Glomerular endothelial cell (primary cell): ENCODE data around the gene CDKN2C. TPM values are rescaled to one million over a fixed set of nuclear protein-coding genes. Genes with fewer than 3 reads are reported as not detected.
"Not testable (repeated sequence)": the region's sequence is repeated elsewhere in the genome, so short reads cannot be mapped to it uniquely, and the experiment has no call there.

Experiments used
- DNase-seq: peaks from one replicate; pipeline ENCODE4 v3.0.0-alpha.2; 2011; ENCODE audit warnings: low read depth, low spot score; ENCODE audit errors: extremely low read depth
- total RNA-seq: library from RNA; depleted of rRNA; stranded (reverse); fragments of >200 nt; gene quantifications from 2 replicates; pipeline ENCODE4 v1.2.3, GENCODE V29; 2015

Gene CDKN2C
- total RNA-seq = 1.0 and 3.3 TPM in 2 replicates

DNA sequence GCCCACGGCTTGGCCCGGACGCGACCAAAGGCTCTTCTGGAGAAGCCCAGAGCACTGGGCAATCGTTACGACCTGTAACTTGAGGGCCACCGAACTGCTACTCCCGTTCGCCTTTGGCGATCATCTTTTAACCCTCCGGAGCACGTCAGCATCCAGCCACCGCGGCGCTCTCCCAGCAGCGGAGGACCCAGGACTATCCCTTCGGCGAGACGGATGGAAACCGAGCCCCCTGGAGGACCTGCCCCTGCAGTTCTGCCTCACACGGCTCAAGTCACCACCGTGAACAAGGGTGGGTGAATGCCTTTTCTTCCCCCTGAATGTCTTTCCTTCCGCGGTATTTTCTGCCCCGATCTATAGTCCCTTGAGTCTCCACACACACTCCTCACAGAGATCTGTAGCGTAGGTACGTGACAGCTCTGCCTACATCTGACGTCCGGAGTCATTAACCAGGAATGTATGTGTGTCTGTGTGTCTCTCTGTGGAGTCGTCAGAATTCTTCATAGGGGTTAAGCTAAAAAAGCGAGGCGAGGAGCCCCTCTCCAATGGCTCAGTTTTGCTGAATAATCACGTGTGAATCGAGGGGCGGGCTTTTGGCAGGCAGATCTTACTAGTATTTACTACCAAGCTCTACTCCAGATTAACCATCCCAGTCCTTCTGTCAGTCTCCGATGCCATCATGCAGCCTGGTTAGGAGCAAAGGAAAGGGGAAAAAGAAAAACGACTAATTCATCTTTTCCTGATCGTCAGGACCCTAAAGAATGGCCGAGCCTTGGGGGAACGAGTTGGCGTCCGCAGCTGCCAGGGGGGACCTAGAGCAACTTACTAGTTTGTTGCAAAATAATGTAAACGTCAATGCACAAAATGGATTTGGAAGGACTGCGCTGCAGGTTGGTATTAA, at the start of gene CDKN2C:
Gene CDKN2C, plus strand, starts transcription at position 635 of the 898 bp plus-strand sequence. Its CDS starts 124 bp downstream, at position 759.
- DNase-seq = no peak

GRCh38 chr1:50920409-50920808, 49.6 kb upstream of the CDKN2C start:
- DNase-seq = no peak

DNA sequence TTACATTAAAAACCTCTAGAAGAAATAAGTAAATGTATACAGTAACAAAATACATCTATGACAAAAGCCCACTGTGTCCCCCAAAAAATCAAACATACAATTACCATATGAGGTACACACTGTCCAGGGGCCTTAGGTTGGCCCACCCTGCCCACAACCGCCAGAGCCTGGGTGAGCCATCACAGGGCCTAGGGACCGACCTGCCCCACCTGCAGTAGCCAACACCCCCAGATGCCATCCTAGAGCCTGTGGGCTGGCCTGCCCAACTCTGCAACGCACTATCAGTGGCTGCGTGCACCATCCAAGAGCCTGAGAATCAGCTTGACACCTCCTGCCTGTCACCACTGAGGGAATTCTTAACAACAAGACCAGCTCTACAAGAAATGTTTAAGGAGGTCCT, 49.0 kb upstream of the CDKN2C start:
- DNase-seq = no peak

GRCh38 chr1:50923564-50923963, 46.5 kb upstream of the CDKN2C start:
- no peak for DNase-seq

DNA sequence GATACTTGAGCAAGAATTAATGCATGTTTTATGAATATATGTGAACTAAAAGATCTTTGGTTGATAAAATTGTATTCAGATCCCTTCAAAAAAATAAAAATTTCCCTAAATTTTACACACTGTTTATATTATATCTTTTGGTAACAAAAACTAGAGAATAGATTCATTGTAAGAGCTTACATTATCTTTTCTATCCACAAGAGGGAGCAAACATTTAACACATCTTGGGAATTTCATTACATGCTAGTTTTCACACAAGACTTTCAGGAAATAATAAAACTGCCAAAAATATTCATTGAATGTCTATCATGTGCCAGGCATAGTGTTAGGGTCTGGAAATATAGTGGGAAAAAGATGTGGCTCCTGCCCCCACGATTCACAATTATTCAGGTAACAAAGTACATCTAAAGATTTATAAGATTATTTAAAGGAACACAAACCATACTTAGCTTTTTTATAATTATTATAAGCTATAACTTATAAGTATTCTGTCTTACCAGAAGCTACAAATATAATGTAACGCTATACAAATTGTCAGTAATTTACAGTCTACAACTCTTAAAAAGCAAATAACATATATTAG, 40.6 kb upstream of the CDKN2C start:
- peak; percentile 41 for DNase-seq

DNA sequence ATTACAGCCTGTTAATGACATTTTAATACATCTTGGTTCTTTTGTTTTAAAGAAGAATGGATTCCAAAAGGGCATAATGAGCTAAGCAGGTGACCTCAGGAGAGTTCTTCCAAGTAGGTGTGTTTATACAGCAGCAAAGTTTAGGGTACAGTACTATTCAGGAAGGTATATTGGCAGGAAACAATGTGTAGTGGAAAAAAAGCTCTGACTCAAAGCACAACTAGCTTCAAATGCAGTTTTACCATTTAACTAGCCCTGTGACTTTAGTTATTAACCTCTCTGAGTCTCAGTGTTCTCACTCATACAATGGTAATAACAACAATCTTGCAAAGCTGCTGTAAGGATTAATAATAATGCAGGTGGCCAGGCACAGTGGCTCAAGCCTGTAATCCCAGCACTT, 39.9 kb upstream of the CDKN2C start:
- DNase-seq = no peak

GRCh38 chr1:50930965-50931737, 38.9 kb upstream of the CDKN2C start:
- DNase-seq = no peak

DNA sequence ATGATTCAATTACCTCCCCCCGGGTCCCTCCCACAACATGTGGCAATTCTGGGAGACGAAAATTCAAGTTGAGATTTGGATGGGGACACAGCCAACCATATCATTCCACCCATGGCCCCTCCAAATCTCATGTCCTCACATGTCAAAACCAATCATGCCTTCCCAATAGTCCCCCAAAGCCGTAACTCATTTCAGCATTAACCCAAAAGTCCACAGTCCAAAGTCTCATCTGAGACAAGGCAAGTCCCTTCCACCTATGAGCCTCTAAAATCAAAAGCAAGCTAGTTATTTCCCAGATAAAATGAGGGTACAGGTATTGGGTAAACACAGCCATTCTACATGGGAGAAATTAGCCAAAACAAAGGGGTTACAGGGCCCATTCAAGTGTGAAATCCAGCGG, 38.0 kb upstream of the CDKN2C start:
- not testable (repeated sequence) for DNase-seq

GRCh38 chr1:50933770-50934169, 36.3 kb upstream of the CDKN2C start:
- not testable (repeated sequence) for DNase-seq

- no peak for DNase-seq
Observed at GRCh38 chr1:50934838-50935237, 35.2 kb upstream of the CDKN2C start.

DNA sequence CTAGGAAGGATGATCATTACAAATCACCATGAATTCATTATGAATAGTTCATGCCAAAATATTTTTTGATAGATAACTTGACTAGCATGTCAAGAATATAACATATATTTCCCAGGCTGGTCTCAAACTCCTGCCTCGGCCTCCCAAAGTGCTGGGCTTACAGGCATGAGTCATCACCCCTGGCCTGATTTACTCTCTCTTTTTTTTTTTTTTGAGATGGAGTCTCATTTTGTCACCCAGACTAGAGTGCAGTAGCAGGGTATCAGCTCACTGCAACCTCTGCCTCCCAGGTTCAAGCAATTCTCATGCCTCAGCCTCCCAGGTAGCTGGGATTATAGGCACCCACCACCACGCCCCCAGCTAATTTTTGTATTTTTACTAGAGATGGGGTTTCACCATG, 34.8 kb upstream of the CDKN2C start:
- not testable (repeated sequence) for DNase-seq

- no peak for DNase-seq
Observed at GRCh38 chr1:50936321-50936720, 33.7 kb upstream of the CDKN2C start.

GRCh38 chr1:50940291-50940690, 29.8 kb upstream of the CDKN2C start:
- no peak for DNase-seq

GRCh38 chr1:50942334-50942733, 27.7 kb upstream of the CDKN2C start:
- no peak for DNase-seq

GRCh38 chr1:50949286-50949982, 20.6 kb upstream of the CDKN2C start:
- DNase-seq = no peak

DNA sequence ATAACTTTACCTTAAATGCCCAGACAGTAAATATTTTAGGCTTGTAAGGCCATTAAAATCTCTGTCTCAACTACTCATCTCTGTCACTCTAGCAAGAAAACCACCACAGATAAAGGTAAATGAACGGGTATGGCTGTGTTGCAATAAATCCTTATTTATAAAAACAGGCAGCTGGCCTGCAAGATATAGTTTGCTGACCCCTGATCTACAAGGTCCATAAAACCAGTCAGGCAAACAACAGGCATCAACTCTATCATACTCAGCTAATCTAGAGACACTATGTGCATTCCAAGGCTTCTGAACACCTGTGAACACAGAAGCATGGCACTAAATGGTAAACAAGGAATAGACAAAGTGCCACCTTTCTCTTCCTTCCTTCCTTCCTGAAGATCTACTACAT, 19.6 kb upstream of the CDKN2C start:
- no peak for DNase-seq

DNA sequence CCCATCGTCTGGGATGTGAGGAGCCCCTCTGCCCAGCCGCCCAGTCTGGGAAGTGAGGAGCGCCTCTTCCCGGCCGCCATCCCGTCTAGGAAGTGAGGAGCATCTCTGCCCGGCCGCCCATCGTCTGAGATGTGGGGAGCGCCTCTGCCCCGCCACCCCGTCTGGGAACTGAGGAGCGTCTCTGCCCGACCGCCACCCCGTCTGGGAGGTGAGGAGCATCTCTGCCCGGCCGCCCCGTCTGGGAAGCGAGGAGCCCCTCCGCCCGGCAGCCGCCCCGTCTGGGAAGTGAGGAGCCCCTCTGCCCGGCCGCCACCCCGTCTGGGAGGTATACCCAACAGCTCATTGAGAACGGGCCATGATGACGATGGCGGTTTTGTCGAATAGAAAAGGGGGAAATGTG, 17.5 kb upstream of the CDKN2C start:
- DNase-seq = not testable (repeated sequence)

DNA sequence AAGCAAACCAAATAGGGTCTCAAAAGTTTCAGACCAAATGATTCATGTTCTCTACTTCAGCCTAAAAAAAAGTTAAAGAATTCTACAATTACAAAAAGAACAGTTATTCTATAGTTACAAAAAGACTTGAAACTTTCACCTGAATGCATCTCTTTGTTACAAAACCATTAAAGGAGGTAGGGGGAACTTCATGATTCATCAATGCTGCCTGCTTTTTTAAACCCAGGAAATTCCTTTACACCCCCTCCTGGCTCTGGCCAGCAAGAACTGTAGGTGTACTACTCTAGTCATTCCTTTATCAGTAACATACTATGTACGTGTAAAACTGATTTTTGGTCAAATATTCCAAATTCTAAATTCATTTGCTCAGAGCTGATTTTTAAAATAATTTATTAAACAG, 14.9 kb upstream of the CDKN2C start:
- no peak for DNase-seq

DNA sequence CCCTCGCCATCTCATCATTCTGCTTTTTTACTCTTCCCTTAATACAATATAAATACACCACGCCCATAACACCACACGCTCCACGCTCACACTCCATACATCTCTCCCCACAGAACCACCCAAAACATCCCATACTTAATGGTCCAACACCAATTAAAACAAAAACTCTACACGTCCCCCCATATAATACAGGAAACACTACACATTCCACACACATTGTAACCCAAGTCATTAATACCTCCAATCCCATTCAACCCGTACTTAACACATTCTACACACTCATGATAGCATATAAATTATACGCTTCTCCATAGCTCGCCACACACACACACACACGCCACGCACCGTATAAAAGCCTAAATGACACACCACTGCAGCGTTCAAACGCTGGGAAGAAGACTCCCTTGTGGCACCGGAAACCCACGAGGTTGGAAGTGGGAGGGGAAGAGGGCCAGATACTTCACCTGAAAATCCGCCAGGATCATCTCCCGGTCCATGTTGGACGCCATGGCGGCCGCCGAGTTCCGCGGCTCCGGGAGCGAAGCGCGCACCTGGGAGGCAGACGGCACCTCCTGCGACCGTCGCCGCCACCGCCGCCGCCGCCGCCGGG, 10.6 kb upstream of the CDKN2C start:
- no peak for DNase-seq
